Panc1 (cell line): Measurements from ENCODE around the gene LPIN1. TPM values are rescaled to one million over a fixed set of nuclear protein-coding genes. Genes with fewer than 3 reads are reported as not detected.

Experiments
- ATAC-seq: fragments of 200-7000 bp; cut with Tn5 transposase; 2 replicates; pipeline ENCODE4 v1.9.1; 2020; ENCODE audit warnings: mild to moderate bottlenecking, moderate library complexity
- BruUV-seq: library from RNA; stranded (reverse); fragments of 400-500 nt; replicated peaks from 2 replicates; lab custom pipeline; 2021; lab: Mats Ljungman, UMichigan
- CTCF ChIA-PET: fragments of 300-600 bp; sonication (Branson Sonifier 250); formaldehyde crosslinking; loops from one replicate; lab custom pipeline; 2022; ENCODE audit warnings: antibody characterized with exemption; lab: Charles Lee
- POLR2A ChIA-PET: fragments of 300-600 bp; sonication (Branson Sonifier 250); formaldehyde crosslinking; loops from one replicate; lab custom pipeline; 2022; ENCODE audit warnings: antibody characterized with exemption; lab: Charles Lee
- DNase-seq: peaks from one replicate; pipeline ENCODE4 v3.0.0-alpha.2; 2010; ENCODE audit warnings: low read depth, low spot score
- H3K27ac ChIP-seq: 2 replicates; pipeline ENCODE4 v1.5.1; 2011; ENCODE audit warnings: mild to moderate bottlenecking, low read length, inconsistent platforms
- H3K27me3 ChIP-seq: fragments of 200-500 bp; sonication (Bioruptor generic); 2 replicates; pipeline ENCODE4 v1.6.0; 2014; ENCODE audit warnings: low read length, inconsistent platforms; ENCODE audit not compliant: control insufficient read depth, insufficient read depth
- H3K36me3 ChIP-seq: fragments of 200-500 bp; sonication (Bioruptor generic); 2 replicates; pipeline ENCODE4 v1.5.1; 2014; ENCODE audit warnings: inconsistent platforms, mild to moderate bottlenecking, low read length, moderate library complexity; ENCODE audit not compliant: control insufficient read depth, insufficient read depth
- H3K4me1 ChIP-seq: 2 replicates; pipeline ENCODE4 v1.5.1; 2011; ENCODE audit warnings: inconsistent platforms, mild to moderate bottlenecking, low read length, moderate library complexity; ENCODE audit not compliant: control insufficient read depth, insufficient read depth
- H3K4me3 ChIP-seq, 2 experiments: 2 replicates each; pipeline ENCODE4 v1.5.1; 2011 to 2012; ENCODE audit warnings: low read depth in 2 of 2, low read length in 2 of 2, mild to moderate bottlenecking in 2 of 2, inconsistent platforms in 1 of 2, moderate library complexity in 1 of 2
- H3K9me3 ChIP-seq: fragments of 200-500 bp; sonication (Bioruptor generic); 2 replicates; pipeline ENCODE4 v1.5.1; 2014; ENCODE audit warnings: low read depth, mild to moderate bottlenecking, inconsistent platforms, low read length, moderate library complexity; ENCODE audit not compliant: control insufficient read depth, insufficient read depth
- POLR2AphosphoS5 ChIP-seq: IDR thresholded peaks from 2 replicates; pipeline ENCODE4 v1.6.1; 2012; ENCODE audit warnings: mild to moderate bottlenecking, low read depth, low read length, moderate library complexity
- SIN3A ChIP-seq: IDR thresholded peaks from 2 replicates; pipeline ENCODE4 v1.6.1; 2012; ENCODE audit warnings: low read depth, mild to moderate bottlenecking, low read length, moderate library complexity, borderline replicate concordance; ENCODE audit not compliant: insufficient read depth
- TCF7L2 ChIP-seq: IDR thresholded peaks from 2 replicates; pipeline ENCODE4 v1.6.1; 2011; ENCODE audit warnings: mild to moderate bottlenecking, low read depth, low read length, inconsistent platforms
- in situ Hi-C: cut with HindIII; loops from 2 replicates; pipeline ENCODE4 v1.10.0; 2016; ENCODE audit warnings: low sequenced_read_pairs, low pct_unique_long_range_greater_than_20kb
- intact Hi-C: fragments of 100-400 bp; cut with micrococcal nuclease; formaldehyde crosslinking; loops from one replicate; pipeline ENCODE4 v1.10.0; 2022; ENCODE audit not compliant: unreplicated experiment
- total RNA-seq: library from RNA; stranded (reverse); gene quantifications from one replicate; pipeline ENCODE4 v1.2.1, GENCODE V29; 2021; ENCODE audit not compliant: unreplicated experiment
- TF ChIP-seq, protein P1 (sequence below), 2 experiments: IDR thresholded peaks; 2 replicates each; pipeline ENCODE4 v1.6.1; 2011 to 2012; ENCODE audit warnings: low read depth in 2 of 2, control low read depth in 1 of 2, low read length in 1 of 2, mild to moderate bottlenecking in 1 of 2, moderate library complexity in 1 of 2; ENCODE audit not compliant: insufficient read depth in 1 of 2
- TF ChIP-seq, protein P2 (sequence below): fragments of 450-650 bp; IDR thresholded peaks from 2 replicates; pipeline ENCODE4 v1.5.1; 2017; ENCODE audit warnings: mild to moderate bottlenecking

Gene LPIN1
- total RNA-seq, 1 experiment from 2014 or later: 51.8 TPM

DNA sequence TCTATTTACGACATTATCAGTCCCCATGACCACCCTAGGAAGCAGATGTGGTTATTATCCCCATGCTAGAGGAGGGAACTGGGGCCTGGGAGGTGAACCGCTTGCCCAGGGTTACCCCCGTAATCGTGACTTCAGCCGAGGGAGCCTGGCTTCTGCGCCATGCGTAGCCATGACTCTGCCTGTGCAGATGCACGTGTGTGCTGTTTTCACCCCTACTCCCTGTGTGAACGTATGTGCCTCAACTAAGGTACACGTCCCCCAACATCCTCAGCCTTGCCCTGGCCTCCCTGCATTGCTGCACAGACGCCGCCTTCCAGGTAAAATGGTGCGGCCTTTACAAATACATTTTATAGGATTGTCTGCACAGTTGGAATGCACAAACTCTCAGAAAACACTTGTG lies 40.2 kb downstream of the LPIN1 start:
- intact Hi-C loops (no loop called here), in situ Hi-C loops (no loop called here)
- no TSS peak for BruUV-seq
- Histone ChIP-seq H3K27ac (no peak overlapping the region), H3K4me3 (no peak overlapping the region), H3K9me3 (no peaks in the 10 kb centered on the region), H3K27me3 (no peaks in the 10 kb centered on the region), H3K4me1 (no peaks in the 10 kb centered on the region), H3K36me3 (peaks cover 29% of the 10 kb centered on the region)
- ChIA-PET CTCF (no interaction called here), POLR2A (no interaction called here)
- DNase-seq: no peak
- no peak for ATAC-seq
- TF ChIP-seq SIN3A: no peak
- TF ChIP-seq, protein P1, sequence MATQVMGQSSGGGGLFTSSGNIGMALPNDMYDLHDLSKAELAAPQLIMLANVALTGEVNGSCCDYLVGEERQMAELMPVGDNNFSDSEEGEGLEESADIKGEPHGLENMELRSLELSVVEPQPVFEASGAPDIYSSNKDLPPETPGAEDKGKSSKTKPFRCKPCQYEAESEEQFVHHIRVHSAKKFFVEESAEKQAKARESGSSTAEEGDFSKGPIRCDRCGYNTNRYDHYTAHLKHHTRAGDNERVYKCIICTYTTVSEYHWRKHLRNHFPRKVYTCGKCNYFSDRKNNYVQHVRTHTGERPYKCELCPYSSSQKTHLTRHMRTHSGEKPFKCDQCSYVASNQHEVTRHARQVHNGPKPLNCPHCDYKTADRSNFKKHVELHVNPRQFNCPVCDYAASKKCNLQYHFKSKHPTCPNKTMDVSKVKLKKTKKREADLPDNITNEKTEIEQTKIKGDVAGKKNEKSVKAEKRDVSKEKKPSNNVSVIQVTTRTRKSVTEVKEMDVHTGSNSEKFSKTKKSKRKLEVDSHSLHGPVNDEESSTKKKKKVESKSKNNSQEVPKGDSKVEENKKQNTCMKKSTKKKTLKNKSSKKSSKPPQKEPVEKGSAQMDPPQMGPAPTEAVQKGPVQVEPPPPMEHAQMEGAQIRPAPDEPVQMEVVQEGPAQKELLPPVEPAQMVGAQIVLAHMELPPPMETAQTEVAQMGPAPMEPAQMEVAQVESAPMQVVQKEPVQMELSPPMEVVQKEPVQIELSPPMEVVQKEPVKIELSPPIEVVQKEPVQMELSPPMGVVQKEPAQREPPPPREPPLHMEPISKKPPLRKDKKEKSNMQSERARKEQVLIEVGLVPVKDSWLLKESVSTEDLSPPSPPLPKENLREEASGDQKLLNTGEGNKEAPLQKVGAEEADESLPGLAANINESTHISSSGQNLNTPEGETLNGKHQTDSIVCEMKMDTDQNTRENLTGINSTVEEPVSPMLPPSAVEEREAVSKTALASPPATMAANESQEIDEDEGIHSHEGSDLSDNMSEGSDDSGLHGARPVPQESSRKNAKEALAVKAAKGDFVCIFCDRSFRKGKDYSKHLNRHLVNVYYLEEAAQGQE (IDR thresholded peaks at IDR 0.05; ENCODE audit: insufficient read depth in 1 of 2, low read depth in 2 of 2, low read length in 1 of 2): no peak
- no peak for TF ChIP-seq POLR2AphosphoS5
- TF ChIP-seq, protein P2, sequence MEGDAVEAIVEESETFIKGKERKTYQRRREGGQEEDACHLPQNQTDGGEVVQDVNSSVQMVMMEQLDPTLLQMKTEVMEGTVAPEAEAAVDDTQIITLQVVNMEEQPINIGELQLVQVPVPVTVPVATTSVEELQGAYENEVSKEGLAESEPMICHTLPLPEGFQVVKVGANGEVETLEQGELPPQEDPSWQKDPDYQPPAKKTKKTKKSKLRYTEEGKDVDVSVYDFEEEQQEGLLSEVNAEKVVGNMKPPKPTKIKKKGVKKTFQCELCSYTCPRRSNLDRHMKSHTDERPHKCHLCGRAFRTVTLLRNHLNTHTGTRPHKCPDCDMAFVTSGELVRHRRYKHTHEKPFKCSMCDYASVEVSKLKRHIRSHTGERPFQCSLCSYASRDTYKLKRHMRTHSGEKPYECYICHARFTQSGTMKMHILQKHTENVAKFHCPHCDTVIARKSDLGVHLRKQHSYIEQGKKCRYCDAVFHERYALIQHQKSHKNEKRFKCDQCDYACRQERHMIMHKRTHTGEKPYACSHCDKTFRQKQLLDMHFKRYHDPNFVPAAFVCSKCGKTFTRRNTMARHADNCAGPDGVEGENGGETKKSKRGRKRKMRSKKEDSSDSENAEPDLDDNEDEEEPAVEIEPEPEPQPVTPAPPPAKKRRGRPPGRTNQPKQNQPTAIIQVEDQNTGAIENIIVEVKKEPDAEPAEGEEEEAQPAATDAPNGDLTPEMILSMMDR: no peak
- no peak for TF ChIP-seq TCF7L2

DNA sequence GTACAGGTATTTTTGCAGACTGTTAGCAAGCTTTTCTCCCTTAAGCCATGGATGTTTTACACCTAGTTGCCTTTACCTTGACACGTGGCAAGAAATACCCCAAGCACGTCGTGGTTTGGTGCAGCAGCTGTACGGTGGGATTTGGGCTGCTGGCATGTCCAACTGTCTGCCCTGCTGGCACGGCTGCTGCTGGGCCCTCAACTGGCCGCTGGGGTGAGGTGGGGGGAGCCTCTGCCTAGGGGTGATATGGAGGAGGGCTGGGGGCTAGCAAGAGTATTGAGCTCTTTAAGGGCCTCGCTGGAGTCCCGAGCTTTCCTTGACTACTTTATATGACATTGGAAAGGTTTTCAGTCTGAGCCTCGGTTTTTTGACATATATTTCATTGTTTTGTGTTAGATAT lies 41.6 kb downstream of the LPIN1 start:
- H3K9me3 ChIP-seq: no peaks in the 10 kb centered on the region
- intact Hi-C loops: no loop called here
- ATAC-seq (no peak), DNase-seq (no peak)
- H3K4me3 ChIP-seq: no peak overlapping the region
- peaks cover 27% of the 10 kb centered on the region for H3K36me3 ChIP-seq
- ChIA-PET POLR2A (no interaction called here), CTCF (no interaction called here)
- in situ Hi-C loops: no loop called here
- no peak overlapping the region for H3K27ac ChIP-seq
- no peaks in the 10 kb centered on the region for H3K4me1 ChIP-seq
- BruUV-seq: no TSS peak
- no peaks in the 10 kb centered on the region for H3K27me3 ChIP-seq
- TF ChIP-seq, protein P1 (IDR thresholded peaks at IDR 0.05; ENCODE audit: insufficient read depth in 1 of 2, low read depth in 2 of 2, low read length in 1 of 2): no peak
- TF ChIP-seq SIN3A (no peak), TCF7L2 (no peak), POLR2AphosphoS5 (no peak)
- TF ChIP-seq, protein P2: no peak
